Measurements from ENCODE around the gene F2RL1. TPM values are rescaled to one million over a fixed set of nuclear protein-coding genes. Genes with fewer than 3 reads are reported as not detected.

F2RL1 gene
- total RNA-seq, 2 experiments from 2014 or later = 0.47 to 0.82 TPM

DNA sequence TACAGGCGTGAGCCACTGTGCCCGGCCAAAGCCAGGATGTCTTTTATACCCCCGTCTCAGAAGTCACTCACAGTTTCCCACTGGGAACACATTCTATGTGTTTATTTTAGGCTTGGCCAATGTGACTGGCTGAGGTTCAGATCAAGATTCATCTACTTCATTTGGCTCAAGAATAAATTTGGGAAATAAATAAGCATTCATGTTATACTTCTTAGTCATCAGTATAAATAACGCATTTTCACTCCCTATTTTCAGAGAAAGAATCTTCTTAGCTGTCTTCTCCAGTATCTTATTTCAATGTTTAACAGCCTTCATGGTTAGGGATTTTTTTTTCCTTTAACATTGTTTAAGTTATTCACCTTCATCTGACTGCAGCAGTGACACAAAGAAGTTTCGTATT, 42.8 kb downstream of the F2RL1 start:
- CTCF ChIA-PET = interaction anchor here (0.7 to 2.1 kb wide), 2 partner anchors 13 to 155 kb away, joined by 3 to 8 read pairs; no protein-coding TSS in a partner anchor
- Mint-ChIP-seq H3K36me3 (peaks cover 2% of the 10 kb centered on the region), H3K4me3 (no peak overlapping the region), H3K27me3 (no peaks in the 10 kb centered on the region), H3K4me1 (peaks cover 2% of the 10 kb centered on the region), H3K27ac (no peak overlapping the region), H3K9me3 (ENCODE audit: low read depth) (peaks cover 2% of the 10 kb centered on the region)
- no peak for ATAC-seq
- no peak for DNase-seq

DNA sequence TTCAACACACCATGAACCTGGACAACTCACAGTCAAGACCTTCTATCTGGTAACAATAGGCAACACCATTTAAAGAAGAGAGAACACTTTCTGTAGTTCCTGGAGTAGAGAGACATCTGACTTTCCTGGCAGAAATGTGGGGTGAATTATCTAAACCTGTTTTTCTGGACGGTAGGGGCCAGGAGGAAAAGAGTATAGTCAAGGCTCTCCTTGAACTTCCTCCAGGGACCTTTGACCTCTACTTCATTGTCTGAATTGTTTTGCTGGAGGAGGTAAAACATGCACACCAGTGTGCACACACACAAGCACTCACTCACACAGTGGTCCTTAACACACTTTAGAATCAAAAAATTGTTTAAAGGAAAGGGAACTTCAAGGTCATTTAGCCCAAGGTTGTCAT, 44.2 kb downstream of the F2RL1 start:
- no peak for DNase-seq
- H3K27ac Mint-ChIP-seq = no peak overlapping the region
- H3K9me3 Mint-ChIP-seq (ENCODE audit: low read depth) = no peaks in the 10 kb centered on the region
- peaks cover 3% of the 10 kb centered on the region for H3K4me1 Mint-ChIP-seq
- no peak for ATAC-seq
- no peak overlapping the region for H3K4me3 Mint-ChIP-seq
- CTCF ChIA-PET = interaction anchor here (0.8 kb wide), 1 partner anchor 10 kb away, joined by 3 read pairs; no protein-coding TSS in a partner anchor
- H3K36me3 Mint-ChIP-seq = no peaks in the 10 kb centered on the region
- H3K27me3 Mint-ChIP-seq = no peaks in the 10 kb centered on the region

DNA sequence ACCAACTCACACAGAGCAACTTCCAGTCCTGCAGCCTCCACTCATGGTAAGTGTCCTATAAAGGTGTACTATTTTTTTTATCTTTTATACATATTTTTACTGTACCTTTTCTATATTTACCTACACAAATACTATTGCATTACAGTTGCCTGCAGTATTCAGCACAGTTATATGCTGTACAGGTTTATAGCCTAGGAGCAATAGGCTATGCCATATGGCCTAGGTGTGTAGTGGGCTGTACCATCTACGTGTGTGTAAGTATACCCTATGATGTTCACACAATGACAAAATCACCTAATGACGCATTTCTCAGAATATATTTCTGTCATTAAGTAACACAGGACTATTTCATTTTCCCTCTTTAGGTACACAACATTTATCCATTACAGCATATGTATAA, 47.7 kb downstream of the F2RL1 start:
- H3K27ac Mint-ChIP-seq = no peak overlapping the region
- H3K27me3 Mint-ChIP-seq = no peaks in the 10 kb centered on the region
- CTCF ChIA-PET = interaction anchor here (1.8 to 5.0 kb wide), 5 partner anchors 11 to 211 kb away, joined by 4 to 29 read pairs (median 19); partner anchors contain the start of gene F2RL1
- DNase-seq (no peak), ATAC-seq (no peak)
- H3K4me1 Mint-ChIP-seq = peaks cover 4% of the 10 kb centered on the region
- H3K4me3 Mint-ChIP-seq = no peak overlapping the region
- no peaks in the 10 kb centered on the region for H3K36me3 Mint-ChIP-seq
- no peaks in the 10 kb centered on the region for H3K9me3 Mint-ChIP-seq (ENCODE audit: low read depth)

DNA sequence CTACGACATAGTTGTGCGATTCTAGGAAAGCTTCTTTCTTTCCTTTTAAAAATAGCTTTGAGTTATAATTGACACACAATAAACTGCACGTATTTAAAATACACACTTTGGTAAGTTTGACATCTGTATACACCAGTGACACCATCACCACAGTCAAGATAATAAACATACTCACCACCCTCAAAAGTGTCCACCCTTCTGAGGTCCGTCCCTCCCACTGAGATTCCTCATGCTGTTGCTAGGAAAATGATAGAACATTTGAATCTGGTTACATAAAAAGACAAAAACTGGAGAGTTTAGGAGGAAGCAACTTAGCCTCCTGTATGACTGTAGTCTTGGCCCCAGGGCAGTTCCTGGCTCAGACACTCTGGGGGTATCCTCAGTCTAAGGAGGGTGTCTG, 48.2 kb downstream of the F2RL1 start:
- H3K9me3 Mint-ChIP-seq (ENCODE audit: low read depth) = no peaks in the 10 kb centered on the region
- H3K4me1 Mint-ChIP-seq = peaks cover 4% of the 10 kb centered on the region
- no peak overlapping the region for H3K27ac Mint-ChIP-seq
- DNase-seq (no peak), ATAC-seq (no peak)
- no peaks in the 10 kb centered on the region for H3K36me3 Mint-ChIP-seq
- H3K27me3 Mint-ChIP-seq = no peaks in the 10 kb centered on the region
- CTCF ChIA-PET = interaction anchor here (1.8 to 6.4 kb wide), 6 partner anchors 11 to 211 kb away, joined by 4 to 50 read pairs (median 20); partner anchors contain the start of gene F2RL1
- H3K4me3 Mint-ChIP-seq = no peak overlapping the region

DNA sequence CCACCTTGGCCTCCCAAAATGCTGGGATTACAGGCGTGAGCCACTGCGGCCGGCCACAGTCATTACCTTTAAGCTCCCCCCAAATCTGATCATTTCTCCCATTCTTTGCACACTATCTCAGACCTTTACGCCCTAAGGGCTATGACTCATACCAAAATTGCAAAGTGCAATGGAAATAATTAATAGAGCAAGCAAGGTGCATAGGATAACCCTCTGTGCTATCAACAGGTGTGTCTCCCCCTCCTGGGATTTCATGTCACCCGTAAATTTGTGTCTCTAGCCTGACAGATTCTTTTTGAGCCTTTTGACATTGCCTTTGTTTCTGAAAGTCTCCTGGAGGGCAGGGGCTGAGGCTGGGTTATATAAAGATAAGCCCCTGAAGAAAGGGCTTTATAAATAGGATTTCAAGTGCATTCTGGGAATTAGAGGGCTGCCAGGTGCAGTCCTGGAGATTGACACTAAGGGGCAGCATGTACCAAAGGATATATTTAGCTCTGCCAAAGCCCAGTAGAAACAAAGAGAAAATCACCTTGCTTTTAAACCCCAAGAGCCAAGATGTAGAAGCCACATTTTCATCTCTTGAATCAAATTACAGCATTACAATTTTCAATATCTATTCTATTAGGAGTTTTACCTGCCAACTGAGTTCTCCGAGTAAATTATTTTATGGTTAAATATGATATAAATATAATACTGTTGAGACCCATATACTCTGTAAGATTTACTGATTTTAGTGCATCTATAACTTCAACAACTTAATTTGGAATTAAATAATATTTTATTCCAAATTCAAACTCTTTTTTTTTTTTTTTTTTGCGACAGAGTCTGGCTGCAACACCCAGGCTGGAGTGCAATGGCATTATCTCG, 49.2 kb downstream of the F2RL1 start:
- DNase-seq (peak; percentile 76), ATAC-seq (peak; percentile 73)
- no peaks in the 10 kb centered on the region for H3K27me3 Mint-ChIP-seq
- H3K9me3 Mint-ChIP-seq (ENCODE audit: low read depth) = no peaks in the 10 kb centered on the region
- H3K27ac Mint-ChIP-seq = no peak overlapping the region
- no peaks in the 10 kb centered on the region for H3K36me3 Mint-ChIP-seq
- H3K4me3 Mint-ChIP-seq = no peak overlapping the region
- CTCF ChIA-PET = interaction anchor here (0.9 to 6.4 kb wide), 10 partner anchors 13 to 276 kb away, joined by 3 to 50 read pairs (median 5); partner anchors contain the start of genes AGGF1 and F2RL1
- peaks cover 4% of the 10 kb centered on the region for H3K4me1 Mint-ChIP-seq

DNA sequence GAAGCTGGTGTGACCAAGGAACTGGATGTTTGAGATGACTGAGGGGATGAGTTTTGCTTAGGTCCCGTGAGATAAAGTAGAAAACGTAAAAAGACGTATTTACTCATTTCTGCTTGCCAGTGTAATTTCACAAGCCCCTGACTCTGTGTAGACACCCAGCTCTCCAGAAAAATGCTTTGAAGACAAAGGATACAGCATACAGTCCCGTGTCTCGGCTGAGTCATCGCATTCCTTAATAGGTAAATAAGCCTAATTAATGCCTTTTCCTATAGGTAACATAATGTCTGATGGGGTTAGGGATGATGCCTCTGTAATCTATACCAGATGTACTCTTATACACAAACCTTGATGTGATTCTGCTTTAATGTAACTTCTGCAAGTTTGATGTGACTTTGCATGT, 51.2 kb downstream of the F2RL1 start:
- no peaks in the 10 kb centered on the region for H3K36me3 Mint-ChIP-seq
- peaks cover 6% of the 10 kb centered on the region for H3K4me1 Mint-ChIP-seq
- no peaks in the 10 kb centered on the region for H3K27me3 Mint-ChIP-seq
- no peak overlapping the region for H3K4me3 Mint-ChIP-seq
- H3K27ac Mint-ChIP-seq = no peak overlapping the region
- ATAC-seq (no peak), DNase-seq (no peak)
- H3K9me3 Mint-ChIP-seq (ENCODE audit: low read depth) = no peaks in the 10 kb centered on the region
- CTCF ChIA-PET = interaction anchor here (1.1 to 6.4 kb wide), 9 partner anchors 12 to 208 kb away, joined by 3 to 50 read pairs (median 5); no protein-coding TSS in a partner anchor

DNA sequence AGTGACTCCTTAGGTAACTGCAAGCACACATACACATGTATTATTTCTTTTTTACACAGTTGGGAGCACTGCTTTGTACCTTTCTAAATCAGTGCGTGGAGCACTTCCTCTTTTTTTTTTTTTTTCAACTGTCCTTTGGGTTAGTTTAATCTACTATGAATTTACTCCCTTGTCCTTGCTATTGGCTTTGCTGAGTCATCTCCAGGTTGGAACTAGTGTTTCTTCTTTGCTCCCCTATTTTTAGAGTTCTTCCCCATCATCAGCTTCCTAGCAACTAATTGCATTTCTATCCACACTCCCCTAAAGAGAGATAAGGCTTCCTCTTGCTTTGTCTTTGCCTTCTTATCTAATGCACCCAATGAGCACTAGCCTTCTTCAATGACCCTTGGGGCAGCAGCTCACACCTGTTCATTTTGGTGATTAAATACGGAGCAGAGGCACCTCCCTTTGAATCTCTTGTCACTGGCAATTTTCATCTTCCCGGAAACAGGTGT, 55.3 kb downstream of the F2RL1 start:
- DNase-seq = no peak
- H3K4me3 Mint-ChIP-seq = no peak overlapping the region
- no peak for ATAC-seq
- no peaks in the 10 kb centered on the region for H3K9me3 Mint-ChIP-seq (ENCODE audit: low read depth)
- H3K36me3 Mint-ChIP-seq = no peaks in the 10 kb centered on the region
- CTCF ChIA-PET = interaction anchor here (0.6 to 0.8 kb wide), 3 partner anchors 42 to 203 kb away, joined by 3 read pairs; no protein-coding TSS in a partner anchor
- H3K27ac Mint-ChIP-seq = no peak overlapping the region
- peaks cover 2% of the 10 kb centered on the region for H3K4me1 Mint-ChIP-seq
- H3K27me3 Mint-ChIP-seq = no peaks in the 10 kb centered on the region

Other genes with a start within 250 kb of the F2RL1 start
- under 1 TPM in 1 of 2 experiments, not detected in 1; 0.07 TPM for gene F2RL2, start 195.6 kb upstream of the F2RL1 start, total RNA-seq
- gene F2R, start 102.9 kb upstream of the F2RL1 start, total RNA-seq = 10 to 100 TPM; 39.7 to 44.7 TPM
- gene S100Z, start 31.0 kb downstream of the F2RL1 start, total RNA-seq = 1 to 10 TPM in 1 of 2 experiments, under 1 TPM in 1; 0.42 to 2.1 TPM
- gene CRHBP, start 134.0 kb downstream of the F2RL1 start, total RNA-seq = under 1 TPM in 1 of 2 experiments, not detected in 1; 0.20 TPM
- gene AGGF1, start 211.4 kb downstream of the F2RL1 start, total RNA-seq = 10 to 100 TPM; 28.6 to 29.3 TPM

Data from activated CD8-positive, alpha-beta memory T cell treated with anti-CD3 and anti-CD28 coated beads, Interleukin-2, amount 10 ng/mL, durations not matched to agents 7 days and 5 days (primary cell).